IMR-90 (cell line): ENCODE data around the gene PROK2. TPM values are rescaled to one million over a fixed set of nuclear protein-coding genes. Genes with fewer than 3 reads are reported as not detected.

Experiments used
- ATAC-seq: fragments of 200-7000 bp; cut with Tn5 transposase; 2 replicates; pipeline ENCODE4 v1.9.1; 2020; ENCODE audit warnings: low read depth, mild to moderate bottlenecking, moderate library complexity
- BruUV-seq: library from RNA; stranded (reverse); fragments of 400-500 nt; replicated peaks from 2 replicates; lab custom pipeline; 2021; lab: Mats Ljungman, UMichigan
- CTCF ChIA-PET: fragments of 300-600 bp; formaldehyde crosslinking; extraction: SDS; loops from one replicate; lab custom pipeline; 2021; ENCODE audit warnings: antibody characterized with exemption; lab: Yijun Ruan, JAX
- POLR2A ChIA-PET: fragments of 300-600 bp; sonication (Branson Sonifier 250); formaldehyde crosslinking; loops from one replicate; lab custom pipeline; 2022; ENCODE audit warnings: antibody characterized with exemption; ENCODE audit not compliant: unreplicated experiment; lab: Charles Lee
- DNase-seq: peaks from one replicate; pipeline ENCODE4 v3.0.0; 2013
- H2AFZ ChIP-seq: replicated peaks from 2 replicates; pipeline ENCODE3; 2013; ENCODE audit warnings: low read length, mild to moderate bottlenecking; ENCODE audit not compliant: poor library complexity
- H2AK5ac ChIP-seq: 2 replicates; pipeline ENCODE4 v1.6.1; 2013; ENCODE audit warnings: low read depth, low read length, inconsistent platforms
- H2AK9ac ChIP-seq: replicated peaks from 2 replicates; pipeline ENCODE3; 2013; ENCODE audit warnings: mild to moderate bottlenecking, low read depth, low read length, moderate library complexity; ENCODE audit not compliant: poor library complexity
- H2BK120ac ChIP-seq: 2 replicates; pipeline ENCODE4 v1.6.1; 2013; ENCODE audit warnings: low read depth, low read length, inconsistent platforms
- H2BK15ac ChIP-seq: 3 replicates; pipeline ENCODE4 v1.6.1; 2013; ENCODE audit warnings: low read depth, low read length, inconsistent platforms
- H2BK20ac ChIP-seq: 2 replicates; pipeline ENCODE4 v1.6.1; 2013; ENCODE audit warnings: low read depth, mild to moderate bottlenecking, inconsistent platforms, low read length, moderate library complexity
- H2BK5ac ChIP-seq: 2 replicates; pipeline ENCODE4 v1.6.1; 2013; ENCODE audit warnings: mild to moderate bottlenecking, low read depth, low read length, inconsistent platforms; ENCODE audit not compliant: poor library complexity, severe bottlenecking
- H3K14ac ChIP-seq: replicated peaks from 2 replicates; pipeline ENCODE4 v1.6.1; 2013; ENCODE audit warnings: low read depth, low read length, inconsistent platforms
- H3K18ac ChIP-seq: 2 replicates; pipeline ENCODE4 v1.6.1; 2013; ENCODE audit warnings: low read depth, low read length, control low read depth
- H3K23ac ChIP-seq: 2 replicates; pipeline ENCODE4 v1.6.1; 2013; ENCODE audit warnings: low read depth, low read length, inconsistent platforms
- H3K27ac ChIP-seq: 2 replicates; pipeline ENCODE4 v1.5.1; 2013; ENCODE audit warnings: mild to moderate bottlenecking, control low read depth, low read length; ENCODE audit not compliant: insufficient read depth
- H3K27me3 ChIP-seq: 2 replicates; pipeline ENCODE4 v1.6.1; 2013; ENCODE audit warnings: low read length; ENCODE audit not compliant: control insufficient read depth, insufficient read depth
- H3K36me3 ChIP-seq: 2 replicates; pipeline ENCODE4 v1.6.1; 2013; ENCODE audit warnings: low read length, mixed read lengths; ENCODE audit not compliant: control insufficient read depth, insufficient read depth
- H3K4ac ChIP-seq: 2 replicates; pipeline ENCODE4 v1.6.1; 2013; ENCODE audit warnings: low read depth, low read length, inconsistent platforms
- H3K4me1 ChIP-seq: 2 replicates; pipeline ENCODE4 v1.6.1; 2013; ENCODE audit warnings: low read length, mixed read lengths; ENCODE audit not compliant: control insufficient read depth, insufficient read depth
- H3K4me2 ChIP-seq: 2 replicates; pipeline ENCODE4 v1.6.1; 2013; ENCODE audit warnings: low read depth, mild to moderate bottlenecking, control low read depth, low read length, moderate library complexity
- H3K4me3 ChIP-seq: 2 replicates; pipeline ENCODE4 v1.5.1; 2013; ENCODE audit warnings: low read depth, mild to moderate bottlenecking, control low read depth, low read length, moderate library complexity; ENCODE audit not compliant: insufficient read depth
- H3K56ac ChIP-seq: 2 replicates; pipeline ENCODE4 v1.6.1; 2013; ENCODE audit warnings: low read length, inconsistent platforms; ENCODE audit not compliant: insufficient read depth; ENCODE audit errors: extremely low read depth
- H3K79me1 ChIP-seq, 2 experiments: 2 replicates each; pipeline ENCODE4 v1.6.1; 2013; ENCODE audit warnings: low read length in 2 of 2, inconsistent platforms in 1 of 2, low read depth in 1 of 2
- H3K9ac ChIP-seq: 2 replicates; pipeline ENCODE4 v1.6.1; 2013; ENCODE audit warnings: low read depth, low read length, control low read depth
- H3K9me1 ChIP-seq: 2 replicates; pipeline ENCODE4 v1.6.1; 2013; ENCODE audit warnings: low read length, inconsistent platforms; ENCODE audit not compliant: insufficient read depth
- H3K9me3 ChIP-seq: 2 replicates; pipeline ENCODE4 v1.6.1; 2013; ENCODE audit warnings: low read length; ENCODE audit not compliant: control insufficient read depth, insufficient read depth
- H4K20me1 ChIP-seq: 2 replicates; pipeline ENCODE4 v1.6.1; 2013; ENCODE audit warnings: low read length, inconsistent platforms; ENCODE audit not compliant: insufficient read depth
- H4K5ac ChIP-seq: 2 replicates; pipeline ENCODE4 v1.6.1; 2013; ENCODE audit warnings: mild to moderate bottlenecking, low read depth, low read length, control low read depth
- H4K8ac ChIP-seq, 2 experiments: 2 replicates each; pipeline ENCODE4 v1.6.1; 2013; ENCODE audit warnings: low read depth in 2 of 2, low read length in 2 of 2, control low read depth in 1 of 2, inconsistent platforms in 1 of 2
- H4K91ac ChIP-seq: 2 replicates; pipeline ENCODE4 v1.6.1; 2013; ENCODE audit warnings: low read depth, low read length, inconsistent platforms; ENCODE audit not compliant: insufficient read depth
- CTCF ChIP-seq: conservative IDR thresholded peaks from 2 replicates; pipeline ENCODE4 v1.5.1; 2012; ENCODE audit warnings: mild to moderate bottlenecking, low read depth, low read length, improper control_type of control experiment
- ELK1 ChIP-seq: fragments of 150-350 bp; IDR thresholded peaks from 2 replicates; pipeline ENCODE4 v1.6.1; 2016; ENCODE audit warnings: low read depth, mild to moderate bottlenecking, low read length, moderate library complexity, borderline replicate concordance
- FOS ChIP-seq: fragments of 150-350 bp; IDR thresholded peaks from 2 replicates; pipeline ENCODE4 v1.6.1; 2016; ENCODE audit warnings: low read depth, low read length
- MAZ ChIP-seq: IDR thresholded peaks from 2 replicates; pipeline ENCODE4 v1.6.1; 2012; ENCODE audit warnings: low read depth, mild to moderate bottlenecking, low read length, improper control_type of control experiment, moderate library complexity, borderline replicate concordance
- MXI1 ChIP-seq: IDR thresholded peaks from 2 replicates; pipeline ENCODE4 v1.6.1; 2012; ENCODE audit warnings: low read depth, mild to moderate bottlenecking, low read length, moderate library complexity, borderline replicate concordance
- RAD21 ChIP-seq: IDR thresholded peaks from 2 replicates; pipeline ENCODE4 v1.6.1; 2012; ENCODE audit warnings: low read length, improper control_type of control experiment
- RCOR1 ChIP-seq: IDR thresholded peaks from 2 replicates; pipeline ENCODE4 v1.6.1; 2012; ENCODE audit warnings: mild to moderate bottlenecking, low read length, improper control_type of control experiment; ENCODE audit not compliant: insufficient replicate concordance
- USF2 ChIP-seq: fragments of 150-350 bp; IDR thresholded peaks from 2 replicates; pipeline ENCODE4 v1.6.1; 2017; ENCODE audit warnings: mild to moderate bottlenecking, antibody characterized with exemption, low read length, low read depth
- WGBS, 2 experiments: methylation state at CpG; one replicate each; pipeline versions ENCODE4 v1.1.5 to v1.1.7; 2013; ENCODE audit warnings: missing lambda C conversion rate in 2 of 2; ENCODE audit not compliant: insufficient read length in 1 of 2; ENCODE audit errors: extremely low coverage in 2 of 2; 5-methylcytosine and 5-hydroxymethylcytosine counted together
- dilution Hi-C: fragments of 300-500 bp; cut with HindIII; formaldehyde crosslinking; loops from one replicate; pipeline ENCODE4 v1.14.3; 2018; ENCODE audit warnings: low sequenced_read_pairs; ENCODE audit not compliant: unreplicated experiment
- in situ Hi-C: fragments of 300-500 bp; cut with MboI; formaldehyde crosslinking; loops from 3 replicates; pipeline ENCODE4 v1.14.3; 2019; ENCODE audit warnings: low sequenced_read_pairs, inconsistent platforms, mixed read lengths
- intact Hi-C: fragments of 100-400 bp; cut with micrococcal nuclease; formaldehyde crosslinking; loops from 2 replicates; pipeline ENCODE4 v1.10.0; 2022
- polyA plus RNA-seq, 3 experiments: library from polyadenylated mRNA; depleted of rRNA; stranded (reverse); fragments of >200 nt; gene quantifications; 2 replicates each; pipeline ENCODE4 v1.2.3, GENCODE V29; 2012; ENCODE audit warnings: low replicate concordance in 1 of 3
- total RNA-seq: library from RNA; depleted of rRNA; stranded (reverse); fragments of >200 nt; gene quantifications from 2 replicates; pipeline ENCODE4 v1.2.3, GENCODE V29; 2012

Gene PROK2
- total and polyA plus RNA-seq, 2 of the 4 experiments (the other 2 are of a cell fraction), result not detected

GRCh38 chr3:71725271-71725991 lies 59.5 kb downstream of the PROK2 start, which contains the start of gene EIF4E3:
Gene EIF4E3, minus strand, starts transcription at chr3:71725402. Its CDS starts 35 bp downstream, at chr3:71725367.
- Histone ChIP-seq H3K18ac (no peak within 1 kb of the TSS), H3K27me3 (peaks cover 59% of the 10 kb centered on the region), H3K4ac (peak within 1 kb of the TSS; percentile 59; the same call in 1 of the 2 replicates), H3K9me1 (peaks cover 4% of the 10 kb centered on the region; the same call in 1 of the 2 replicates), H3K23ac (peak within 1 kb of the TSS; percentile 87), H4K8ac (peak within 1 kb of the TSS in 1 of 2 experiments; percentile 50; a peak in 1 of 4 replicates), H4K20me1 (no peaks in the 10 kb centered on the region), H3K4me3 (peak within 1 kb of the TSS; percentile 70), H4K5ac (no peak within 1 kb of the TSS), H3K36me3 (no peaks in the 10 kb centered on the region), H3K27ac (no peak within 1 kb of the TSS; the same call in 1 of the 2 replicates), H3K9me3 (no peaks in the 10 kb centered on the region), H4K91ac (peak within 1 kb of the TSS; percentile 23; the same call in 1 of the 2 replicates), H2AK5ac (no peak within 1 kb of the TSS), H3K14ac (0 out of 2 replicates have a peak within 1 kb of the TSS, but pooled peaks have one; percentile 56), H2BK15ac (no peak within 1 kb of the TSS; the same call in 2 of the 3 replicates), H2AK9ac (peak within 1 kb of the TSS; percentile 87), H3K56ac (no peak within 1 kb of the TSS), H3K4me1 (peaks cover 2% of the 10 kb centered on the region; the same call in 1 of the 2 replicates), H2AFZ (peak within 1 kb of the TSS; percentile 93), H3K9ac (peak within 1 kb of the TSS; percentile 52), H2BK5ac (no peak within 1 kb of the TSS), H2BK120ac (no peak within 1 kb of the TSS), H3K4me2 (peak within 1 kb of the TSS; percentile 91), H3K79me1 (no peaks in the 10 kb centered on the region), H2BK20ac (no peak within 1 kb of the TSS)
- BruUV-seq, result no TSS peak
- ATAC-seq (peak; percentile 86), DNase-seq (peak; percentile 4)
- 8% methylated on average over 15 of the region's 80 CpGs; no CpG with 5 or more reads in 1 of the 2 experiments for WGBS, 2 experiments
- in situ Hi-C loops, result loop anchor here (10.0 kb wide), 1 partner anchor 1349 kb away; no protein-coding TSS in a partner anchor
- dilution Hi-C loops, result no loop called here
- TF ChIP-seq USF2 (no peak), MXI1 (no peak), RAD21 (no peak), MAZ (peak; percentile 6; the same call in 1 of the 2 replicates), ELK1 (no peak), CTCF (no peak), RCOR1 (no peak), FOS (no peak)
- POLR2A ChIA-PET, result no interaction called here
- intact Hi-C loops, result loop anchor here (5.0 kb wide), 1 partner anchor 1097 kb away; no protein-coding TSS in a partner anchor
- CTCF ChIA-PET, result interaction anchor here (0.5 kb wide), 1 partner anchor 1757 kb away, joined by 3 read pairs; no protein-coding TSS in a partner anchor
